T1000 (cell line): ENCODE results near the gene MSH2.
A peak's percentile ranks its signal among the peaks of the same experiment; 100 is the strongest.
"Not testable (repeated sequence)": the region's sequence is repeated elsewhere in the genome, so short reads cannot be mapped to it uniquely, and the experiment has no call there.

Source experiments
- DNase-seq: peaks from one replicate; lab custom pipeline; 2025; ENCODE audit warnings: mixed read lengths; lab: John Stamatoyannopoulos, UW

Gene MSH2

DNA sequence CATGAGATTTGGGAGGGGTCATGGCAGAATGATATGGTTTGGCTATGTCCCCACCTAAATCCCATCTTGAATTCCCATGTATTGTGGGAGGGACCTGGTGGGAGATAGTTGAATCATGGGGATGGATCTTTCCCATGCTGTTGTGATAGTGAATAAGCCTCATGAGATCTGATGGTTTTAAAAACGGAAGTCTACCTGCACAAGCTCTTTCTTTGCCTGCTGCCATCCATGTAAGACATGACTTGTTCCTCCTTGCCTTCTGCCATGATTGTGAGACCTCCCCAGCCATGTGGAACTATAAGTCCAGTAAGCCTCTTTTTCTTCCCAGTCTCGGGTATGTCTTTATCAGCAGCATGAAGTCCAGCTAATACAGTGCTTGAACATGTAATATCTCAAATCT is 5.0 kb downstream of the MSH2 start:
- DNase-seq, result not testable (repeated sequence)

DNA sequence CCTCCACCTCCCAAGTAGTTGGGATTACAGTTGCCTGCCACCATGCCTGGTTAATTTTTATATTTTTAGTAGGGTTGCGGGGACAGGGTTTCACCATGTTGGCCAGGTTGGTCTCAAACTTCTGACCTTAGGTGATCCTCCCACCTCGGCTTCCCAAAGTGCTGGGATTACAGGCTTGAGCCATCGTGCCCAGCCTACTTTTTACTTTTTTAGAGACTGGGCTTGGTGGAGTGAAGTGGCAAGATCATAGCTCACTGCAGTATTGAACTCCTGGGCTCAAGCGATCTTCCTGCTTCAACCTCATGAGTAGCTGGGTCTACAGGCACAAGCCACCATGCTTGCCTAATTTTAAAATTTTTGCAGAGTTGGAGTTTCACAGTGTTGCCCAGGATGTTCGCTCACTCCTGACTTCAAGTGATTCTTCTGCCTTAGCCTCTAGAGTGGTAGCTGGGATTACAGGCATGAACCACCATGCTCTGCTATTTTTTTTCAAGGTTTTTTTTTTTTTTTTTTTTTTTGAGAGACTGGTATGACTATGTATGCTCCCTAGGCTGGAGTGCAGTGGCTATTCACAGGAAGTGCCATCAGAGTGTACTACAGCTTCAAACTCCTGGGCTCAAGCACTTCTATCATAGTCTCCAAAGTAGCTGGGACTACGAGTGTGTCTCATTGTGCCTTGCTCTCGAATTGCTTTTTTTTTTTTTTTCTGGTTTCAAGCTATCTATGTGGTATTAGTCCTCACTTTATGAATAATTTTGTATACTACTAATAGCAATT is 11.9 kb downstream of the MSH2 start:
- DNase-seq, result no peak

DNA sequence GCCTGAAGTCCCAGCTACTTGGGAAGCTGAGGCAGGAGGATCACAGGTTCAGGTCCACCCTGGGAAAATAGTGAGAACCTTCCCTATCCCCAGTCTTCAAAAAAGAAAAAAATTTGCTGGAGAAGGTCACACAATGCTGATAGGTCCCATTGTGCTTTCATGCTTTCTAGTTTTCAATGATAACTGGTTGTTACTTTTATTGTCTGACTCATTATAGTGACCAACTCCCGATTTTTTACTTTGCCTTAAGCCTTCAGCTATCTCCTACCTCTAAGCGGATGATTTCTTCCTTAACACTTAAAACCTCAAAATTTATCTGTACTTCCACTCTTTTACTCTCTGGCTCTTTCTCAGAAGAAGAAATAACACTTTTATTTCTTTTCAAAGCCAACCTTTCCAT is 17.3 kb downstream of the MSH2 start:
- DNase-seq, result no peak

DNA sequence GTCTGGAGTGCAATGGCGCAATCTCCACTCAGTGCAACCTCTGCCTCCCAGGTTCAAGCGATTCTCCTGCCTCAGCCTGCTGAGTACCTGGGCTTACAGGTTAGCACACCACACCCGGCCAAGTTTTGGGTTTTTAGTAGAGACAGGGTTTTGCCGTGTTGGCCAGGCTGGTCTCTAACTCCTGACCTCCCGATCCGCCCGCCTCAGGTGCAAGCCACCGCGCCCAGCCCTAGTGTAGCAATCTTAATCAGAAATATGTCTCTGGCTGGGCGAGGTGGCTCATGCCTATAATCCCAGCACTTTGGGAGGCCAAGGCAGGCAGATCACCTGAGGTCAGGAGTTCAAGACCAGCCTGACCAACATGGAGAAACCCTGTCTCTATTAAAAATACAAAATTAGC is 17.7 kb downstream of the MSH2 start:
- not testable (repeated sequence) for DNase-seq

DNA sequence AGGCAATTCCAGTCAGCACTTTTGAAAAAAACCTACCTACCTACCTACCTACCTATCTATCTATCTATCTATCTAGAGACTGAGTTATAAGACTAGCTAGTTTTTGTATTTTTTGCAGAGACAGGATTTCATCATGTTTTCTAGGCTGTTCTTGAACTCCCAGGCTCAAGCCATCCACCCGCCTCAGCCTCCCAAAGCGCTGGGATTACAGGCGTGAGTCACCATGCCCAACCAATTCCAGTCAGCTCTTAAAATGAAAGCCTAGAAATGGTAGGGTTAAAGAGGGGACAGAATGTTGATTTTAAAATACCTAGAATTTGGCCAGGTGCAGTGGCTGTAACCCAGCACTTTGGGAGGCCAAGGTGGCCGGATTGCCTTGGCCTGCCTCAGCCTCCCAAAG is 19.1 kb downstream of the MSH2 start:
- DNase-seq, result peak; percentile 6

DNA sequence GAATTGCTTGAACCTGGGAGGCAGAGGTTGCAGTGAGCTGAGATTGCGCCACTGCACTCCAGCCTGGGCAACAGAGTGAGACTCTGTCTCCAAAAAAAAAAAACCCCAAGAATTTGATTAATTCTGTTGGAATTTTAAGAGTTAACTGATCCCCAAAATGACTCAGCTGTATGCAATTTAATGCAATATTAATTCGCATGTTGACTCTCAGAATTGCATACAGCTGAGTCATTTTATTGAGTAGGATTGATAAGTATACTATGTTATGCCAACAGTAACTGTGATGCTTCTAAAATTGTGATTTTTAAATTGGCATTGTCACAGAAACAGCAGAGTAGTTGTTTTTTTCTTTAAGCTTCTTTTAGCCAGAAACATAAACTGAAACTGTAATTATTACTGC is 19.6 kb downstream of the MSH2 start:
- DNase-seq, result no peak

DNA sequence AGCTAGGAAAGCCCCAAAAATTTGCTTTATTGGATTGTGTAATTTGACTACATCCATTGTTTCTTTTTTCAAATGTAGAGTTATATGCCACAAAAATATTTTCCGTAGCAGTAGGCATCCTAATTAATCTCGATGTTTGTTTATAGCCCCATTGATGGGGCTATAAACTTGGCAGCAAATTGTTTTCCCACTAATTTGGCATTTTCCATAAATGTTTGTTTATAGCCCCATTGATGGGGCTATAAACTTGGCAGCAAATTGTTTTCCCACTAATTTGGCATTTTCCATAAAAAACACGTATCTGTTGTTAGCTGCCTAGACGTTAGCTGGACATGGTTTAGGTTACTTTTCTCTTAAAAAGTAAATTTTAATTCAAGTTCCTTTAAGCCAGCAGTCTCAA is 23.8 kb downstream of the MSH2 start:
- DNase-seq, result no peak

DNA sequence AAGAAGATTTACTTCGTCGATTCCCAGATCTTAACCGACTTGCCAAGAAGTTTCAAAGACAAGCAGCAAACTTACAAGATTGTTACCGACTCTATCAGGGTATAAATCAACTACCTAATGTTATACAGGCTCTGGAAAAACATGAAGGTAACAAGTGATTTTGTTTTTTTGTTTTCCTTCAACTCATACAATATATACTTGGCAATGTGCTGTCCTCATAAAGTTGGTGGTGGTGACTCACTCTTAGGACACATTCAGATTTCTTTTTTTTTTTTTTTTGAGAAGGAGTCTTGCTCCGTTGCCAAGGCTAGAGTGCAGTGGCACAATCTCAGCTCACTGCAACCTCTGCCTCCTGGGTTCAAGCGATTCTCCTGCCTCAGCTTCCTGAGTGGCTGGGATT is 26.8 kb downstream of the MSH2 start:
- no peak for DNase-seq

DNA sequence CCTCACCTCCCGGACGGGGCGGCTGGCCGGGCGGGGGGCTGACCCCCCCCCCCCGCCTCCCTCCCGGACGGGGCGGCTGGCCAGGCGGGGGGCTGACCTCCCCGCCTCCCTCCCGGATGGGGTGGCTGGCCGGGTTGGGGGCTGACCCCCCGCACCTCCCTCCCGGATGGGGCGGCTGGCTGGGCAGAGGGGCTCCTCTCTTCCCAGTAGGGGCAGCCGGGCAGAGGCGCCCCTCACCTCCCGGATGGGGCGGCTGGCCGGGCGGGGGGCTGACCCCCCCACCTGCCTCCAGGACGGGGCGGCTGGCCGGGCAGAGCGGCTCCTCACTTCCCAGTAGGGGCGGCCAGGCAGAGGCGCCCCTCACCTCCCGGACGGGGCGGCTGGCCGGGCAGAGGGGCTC is 30.1 kb downstream of the MSH2 start:
- DNase-seq, result not testable (repeated sequence)

DNA sequence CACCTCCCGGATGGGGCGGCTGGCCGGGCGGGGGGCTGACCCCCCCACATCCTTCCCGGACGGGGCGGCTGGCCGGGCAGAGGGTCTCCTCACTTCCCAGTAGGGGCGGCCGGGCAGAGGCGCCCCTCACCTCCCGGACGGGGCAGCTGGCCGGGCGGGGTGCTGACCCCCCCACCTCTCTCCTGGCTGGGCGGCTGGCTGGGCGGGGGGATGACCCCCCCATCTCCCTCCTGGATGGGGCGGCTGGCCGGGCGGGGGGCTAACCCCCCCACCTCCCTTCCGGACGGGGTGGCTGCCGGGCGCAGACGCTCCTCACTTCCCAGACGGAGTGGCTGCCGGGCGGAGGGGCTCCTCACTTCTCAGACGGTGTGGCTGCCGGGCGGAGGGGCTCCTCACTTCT is 30.5 kb downstream of the MSH2 start:
- not testable (repeated sequence) for DNase-seq

DNA sequence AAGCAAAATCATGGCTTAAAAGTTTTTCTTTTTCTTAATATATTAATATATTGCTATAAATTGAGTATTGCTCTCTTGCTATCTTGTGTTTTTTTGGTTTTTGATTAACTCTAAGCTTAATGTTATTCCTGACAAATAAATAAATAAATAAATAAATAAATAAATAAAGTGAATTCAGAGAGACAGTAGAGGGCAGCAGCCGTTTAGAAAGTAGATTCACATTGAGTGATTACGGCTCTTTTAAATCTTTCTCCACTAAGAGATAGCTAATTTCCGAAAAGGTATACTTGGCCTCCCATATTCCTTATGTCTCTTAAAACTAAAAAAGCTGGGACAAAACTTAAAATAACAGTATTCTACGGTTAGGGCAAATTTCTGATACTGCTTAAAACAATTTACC is 34.3 kb downstream of the MSH2 start:
- no peak for DNase-seq

DNA sequence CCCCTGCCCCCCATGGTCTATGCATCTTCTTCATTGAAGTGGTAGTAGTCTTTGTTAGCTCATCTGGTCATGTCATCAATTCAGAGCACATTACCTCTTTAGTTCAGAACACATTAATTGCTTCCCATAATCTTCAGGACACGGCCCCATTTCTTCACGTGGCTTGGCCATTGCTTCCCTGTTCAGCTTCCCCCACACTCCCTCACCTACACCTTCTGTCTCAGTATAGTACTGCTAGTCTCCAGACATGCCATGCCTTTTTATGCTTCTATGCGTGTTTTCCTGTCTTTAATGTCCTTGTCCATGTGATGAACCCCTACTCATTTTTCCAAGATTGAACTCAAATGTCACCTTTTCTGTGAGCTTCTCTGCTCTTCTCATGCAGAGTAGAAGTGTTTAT is 35.1 kb downstream of the MSH2 start:
- DNase-seq, result no peak

DNA sequence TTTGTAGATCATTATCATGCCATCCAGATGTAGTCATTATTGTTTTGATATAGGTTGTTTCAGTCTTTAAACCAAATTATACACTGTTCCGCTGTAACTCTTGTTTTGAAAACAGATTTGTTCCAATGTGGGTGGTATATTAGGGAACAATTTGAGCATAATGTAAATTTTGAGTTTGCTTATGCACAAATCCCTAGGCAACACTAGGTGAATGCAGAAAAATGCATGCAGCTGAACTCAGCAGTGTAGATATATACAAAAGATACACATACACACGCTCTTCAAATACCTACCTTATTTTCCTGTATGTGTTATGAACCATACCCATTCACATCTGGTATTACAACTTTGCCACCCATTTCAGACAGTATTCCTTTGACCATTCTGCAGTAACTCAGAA is 35.8 kb downstream of the MSH2 start:
- no peak for DNase-seq

DNA sequence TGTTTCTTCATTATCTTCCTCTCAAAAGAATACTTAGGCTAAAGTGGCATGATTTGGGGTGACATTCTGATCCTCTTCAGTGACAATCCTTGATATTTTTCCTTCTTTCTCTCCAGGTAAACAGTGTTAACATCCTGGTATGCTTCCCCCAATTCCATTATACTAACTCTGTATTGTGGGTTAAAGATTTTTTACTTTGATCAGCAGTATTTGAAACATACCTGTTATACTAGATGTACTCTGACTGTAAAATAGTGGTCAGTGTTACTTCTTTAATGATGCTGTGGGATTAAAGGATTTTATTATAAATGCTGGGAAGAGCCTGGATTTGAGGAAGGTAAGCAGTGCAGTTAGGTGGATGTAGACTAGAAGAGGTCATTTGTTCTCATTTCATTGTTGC is 48.8 kb downstream of the MSH2 start:
- no peak for DNase-seq

DNA sequence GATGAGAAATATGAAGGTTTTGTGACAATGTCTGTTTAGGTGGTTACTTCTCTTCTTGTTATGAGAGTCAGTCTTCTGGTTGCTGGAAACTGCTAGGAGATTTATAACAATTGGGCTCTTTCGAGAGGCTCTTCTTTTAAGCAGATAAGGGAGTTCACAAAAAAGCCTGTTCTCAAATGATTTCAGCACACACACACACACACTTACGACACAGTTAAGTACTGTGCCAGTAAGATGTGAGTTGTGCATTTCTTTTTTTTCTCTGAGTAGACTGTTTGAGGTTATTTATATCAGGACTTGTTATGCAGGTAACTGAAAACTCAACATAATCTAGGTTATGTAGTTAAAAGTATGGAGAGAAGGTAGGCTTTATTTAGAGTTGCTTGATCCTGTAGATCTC is 49.8 kb downstream of the MSH2 start:
- no peak for DNase-seq

DNA sequence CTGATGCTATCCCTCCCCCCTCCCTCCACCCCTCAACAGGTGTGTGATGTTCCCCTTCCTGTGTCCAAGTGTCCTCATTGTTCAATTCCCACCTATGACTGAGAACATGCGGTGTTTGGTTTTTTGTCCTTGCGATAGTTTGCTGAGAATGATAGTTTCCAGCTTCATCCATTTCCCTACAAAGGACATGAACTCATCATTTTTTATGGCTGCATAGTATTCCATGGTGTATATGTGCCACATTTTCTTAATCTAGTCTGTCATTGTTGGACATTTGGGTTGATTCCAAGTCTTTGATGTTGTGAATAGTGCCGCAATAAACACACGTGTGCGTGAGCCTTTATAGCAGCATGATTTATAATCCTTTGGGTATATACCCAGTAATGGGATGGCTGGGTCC is 51.9 kb downstream of the MSH2 start:
- not testable (repeated sequence) for DNase-seq

DNA sequence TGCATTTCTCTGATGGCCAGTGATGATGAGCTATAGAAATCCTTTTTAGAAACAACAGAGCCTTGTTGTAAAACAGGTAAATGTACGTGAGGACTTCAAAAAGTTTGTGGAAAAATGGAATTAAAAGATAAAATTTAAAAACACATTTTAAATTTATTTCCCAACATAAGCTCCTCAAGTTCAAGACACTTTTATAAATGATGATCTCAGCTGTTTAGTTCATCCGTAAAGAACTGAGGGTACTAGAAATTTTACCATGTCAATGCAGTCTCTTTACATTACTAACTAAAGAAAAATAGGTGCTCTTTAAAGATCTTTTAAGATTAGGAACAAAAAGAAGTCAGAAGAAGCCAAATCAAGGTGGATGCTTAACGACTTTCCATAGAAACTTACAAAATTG is 52.5 kb downstream of the MSH2 start:
- no peak for DNase-seq

DNA sequence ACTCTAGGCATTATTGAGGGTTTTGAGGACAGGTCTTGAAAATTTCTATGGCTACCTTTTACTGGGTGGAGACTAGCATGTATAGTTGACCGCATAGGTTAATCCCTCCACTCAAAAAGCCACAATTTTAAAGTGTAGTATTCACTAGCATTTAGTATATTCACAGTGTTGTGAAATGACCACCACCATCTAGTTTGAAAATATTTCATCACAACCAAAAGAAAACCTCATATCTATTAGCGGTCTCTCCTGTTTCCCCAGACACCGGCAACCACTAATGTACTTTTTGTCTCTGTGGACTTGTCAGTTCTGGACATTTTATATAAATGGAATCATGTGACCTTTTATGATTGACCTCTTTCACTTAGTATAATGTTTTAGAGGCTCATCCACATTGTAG is 53.9 kb downstream of the MSH2 start:
- no peak for DNase-seq

DNA sequence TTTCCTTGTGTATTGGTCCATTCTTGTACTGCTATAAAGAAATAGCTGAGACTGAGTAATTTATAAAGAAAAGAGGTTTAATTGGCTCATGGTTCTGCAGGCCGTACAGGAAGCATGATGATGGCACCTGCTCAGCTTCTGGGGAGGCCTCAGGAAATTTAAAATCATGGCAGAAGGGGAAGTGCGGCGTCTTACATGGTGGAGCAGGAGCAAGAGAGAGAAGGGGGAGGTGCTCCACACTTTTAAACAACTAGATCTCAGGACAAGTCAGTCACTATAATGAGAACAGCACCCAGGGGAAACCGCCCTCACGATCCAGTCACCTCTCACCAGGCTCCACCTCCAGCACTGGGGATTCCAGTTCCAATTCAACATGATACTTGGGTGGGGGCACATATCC is 54.3 kb downstream of the MSH2 start:
- no peak for DNase-seq

DNA sequence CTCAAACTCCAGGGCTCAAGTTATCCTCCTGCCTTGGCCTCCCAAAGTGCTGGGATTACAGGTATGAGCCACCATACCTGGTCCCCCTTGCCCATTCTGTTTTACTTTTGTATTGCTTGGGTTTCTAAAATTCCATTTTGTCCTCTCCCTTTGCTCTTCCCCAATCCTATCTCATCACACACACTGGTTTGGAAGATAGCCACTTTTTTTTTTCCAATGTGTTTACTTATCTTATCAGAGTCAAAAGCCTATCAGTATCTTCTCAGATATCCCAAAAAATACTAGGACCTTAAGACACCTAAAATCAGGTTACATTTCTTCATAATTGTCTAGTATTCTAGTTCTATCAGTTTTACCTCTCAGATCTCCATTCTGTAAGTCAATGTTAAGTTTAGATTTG is 56.1 kb downstream of the MSH2 start:
- no peak for DNase-seq

DNA sequence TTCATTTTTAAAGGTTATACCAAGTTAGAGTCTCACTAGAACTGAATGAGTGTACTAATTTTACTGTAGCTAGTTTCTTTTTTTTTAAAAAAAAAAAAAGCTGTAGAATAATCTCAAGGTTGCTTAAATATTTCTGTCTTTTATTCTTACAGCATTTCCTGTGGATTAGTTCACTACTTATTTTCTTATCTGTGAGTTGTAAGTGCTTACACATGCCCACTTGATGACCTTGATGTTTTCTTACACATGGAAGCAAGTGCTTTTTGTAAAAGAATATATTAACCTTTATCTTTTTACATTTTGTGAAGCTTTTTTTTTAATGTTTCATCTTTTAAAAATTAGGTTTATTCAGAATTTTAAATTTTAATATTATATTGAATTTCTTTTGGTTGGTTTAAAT is 57.8 kb downstream of the MSH2 start:
- no peak for DNase-seq

DNA sequence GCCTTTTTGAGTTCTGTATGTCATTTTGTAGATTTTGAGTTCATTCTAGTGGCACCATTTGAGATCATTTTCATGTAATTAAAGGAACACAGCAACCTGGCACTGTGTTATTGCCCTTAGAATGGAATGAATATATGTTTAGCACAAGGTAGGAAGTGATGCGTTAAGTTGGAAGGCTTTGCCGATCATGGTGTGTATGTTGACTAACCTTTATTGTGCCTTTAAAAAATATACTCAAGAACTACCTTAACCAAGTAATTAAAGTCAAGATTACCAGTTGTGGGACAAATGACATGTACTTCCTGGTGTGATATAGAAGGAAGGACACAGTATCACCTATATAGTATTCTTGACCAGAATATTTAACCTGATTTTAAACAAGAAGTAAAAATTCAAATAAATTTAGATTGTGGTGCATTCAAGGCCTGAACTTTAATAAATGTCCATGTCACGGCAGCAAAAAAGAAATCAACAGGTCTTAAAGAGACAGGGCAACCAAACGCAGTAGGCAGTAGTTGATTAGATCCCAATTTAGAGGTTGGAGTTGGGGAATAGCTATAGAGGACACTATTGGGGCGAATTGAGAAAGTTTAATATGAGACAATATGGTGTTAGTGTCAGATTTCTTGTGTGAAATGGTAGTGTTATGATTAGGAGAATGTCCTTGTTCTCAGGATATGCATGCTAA is 68.6 kb downstream of the MSH2 start:
- DNase-seq, result no peak

DNA sequence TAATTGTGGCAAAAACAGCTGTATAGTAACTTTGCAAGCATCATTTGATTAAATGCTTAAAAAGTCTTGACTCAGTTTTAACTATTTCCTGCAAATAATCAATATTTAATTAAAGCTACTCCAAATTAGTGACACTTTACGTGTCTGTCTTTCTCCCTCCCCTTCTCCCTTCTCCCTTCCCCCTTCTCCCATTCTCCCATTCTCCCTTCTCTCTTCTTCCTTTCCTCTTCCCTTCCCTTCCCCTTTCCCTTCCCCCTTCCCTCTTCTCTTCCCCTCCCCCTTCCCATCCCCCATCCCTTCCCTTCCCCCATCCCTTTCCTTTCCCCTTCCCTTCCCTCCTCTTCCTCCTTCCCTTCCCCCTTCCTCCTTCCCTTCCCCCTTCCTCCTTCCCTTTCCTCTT is 76.9 kb downstream of the MSH2 start:
- no peak for DNase-seq

DNA sequence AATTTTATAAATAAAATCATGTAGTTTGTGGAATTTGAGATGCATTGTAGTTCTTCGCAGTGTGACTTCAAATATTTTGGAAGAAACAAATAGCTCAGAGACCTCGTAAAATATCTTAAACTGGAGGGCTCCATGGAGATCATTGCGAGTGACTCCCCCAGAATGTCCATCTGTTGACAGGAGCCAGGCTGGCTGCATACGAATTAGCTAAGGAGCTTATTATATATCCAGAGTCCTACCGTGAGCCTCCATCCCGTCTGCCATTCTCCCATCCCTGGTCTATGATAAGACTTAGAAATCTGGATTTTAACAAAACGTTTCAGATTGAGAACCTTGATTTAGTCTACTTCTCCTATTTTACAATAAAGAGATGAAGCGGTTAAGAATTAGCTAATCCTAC is 80.2 kb downstream of the MSH2 start:
- no peak for DNase-seq
